B cell (primary cell): ENCODE data around the gene TMEM69. TPM values are rescaled to one million over a fixed set of nuclear protein-coding genes. Genes with fewer than 3 reads are reported as not detected.
"Not testable (repeated sequence)": the region's sequence is repeated elsewhere in the genome, so short reads cannot be mapped to it uniquely, and the experiment has no call there.

ENCODE experiments used
- ATAC-seq: fragments of 200-7000 bp; cut with Tn5 transposase; one replicate; pipeline ENCODE4 v1.10.0; 2021; ENCODE audit warnings: low read depth, mild to moderate bottlenecking, moderate number of reproducible peaks, moderate library complexity
- CTCF ChIA-PET: fragments of 350-600 bp; sonication (Branson Sonifier 250); formaldehyde crosslinking; loops from one replicate; lab custom pipeline; 2021; ENCODE audit warnings: antibody characterized with exemption, inconsistent platforms; lab: Charles Lee
- POLR2A ChIA-PET: fragments of 350-600 bp; sonication (Branson Sonifier 250); formaldehyde crosslinking; loops from one replicate; lab custom pipeline; 2021; ENCODE audit warnings: antibody characterized with exemption; lab: Charles Lee
- DNase-seq: peaks from one replicate; pipeline ENCODE4 v3.0.0; 2013
- H2AFZ ChIP-seq: 2 replicates; pipeline ENCODE4 v1.6.1; 2012; ENCODE audit warnings: mild to moderate bottlenecking, low read depth, low read length; ENCODE audit not compliant: insufficient read depth, poor library complexity, severe bottlenecking
- H3K27ac ChIP-seq, 2 donors: 1 replicate in 1 of 2; 2 replicates in 1 of 2; pipeline ENCODE4 v1.5.1; 2012 to 2013; ENCODE audit warnings: low read length in 2 of 2, mild to moderate bottlenecking in 2 of 2, moderate library complexity in 1 of 2
- H3K27me3 ChIP-seq, 4 experiments: fragments of 200-600 bp in 1 of 4; sonication (generic) in 1 of 4; replicated peaks in 1 of 4; 1 replicate in 2 of 4; 2 replicates in 2 of 4; pipeline versions ENCODE4 v1.6.1 to v1.7.0; 2013 to 2016; ENCODE audit warnings: low read length in 3 of 4, mild to moderate bottlenecking in 2 of 4, mixed read lengths in 1 of 4, moderate library complexity in 1 of 4; ENCODE audit not compliant: insufficient read depth in 4 of 4, control insufficient read depth in 3 of 4; ENCODE audit errors: control extremely low read depth in 1 of 4
- H3K36me3 ChIP-seq, 2 experiments: replicated peaks in 1 of 2; 1 replicate in 1 of 2; 2 replicates in 1 of 2; pipeline versions ENCODE4 v1.6.1 to v1.7.1; 2013; ENCODE audit warnings: low read length in 1 of 2; ENCODE audit not compliant: insufficient read depth in 2 of 2, control insufficient read depth in 1 of 2; ENCODE audit errors: control extremely low read depth in 1 of 2, extremely low read depth in 1 of 2
- H3K4me1 ChIP-seq, 2 donors: fragments of 200-600 bp in 1 of 2; sonication (generic) in 1 of 2; 1 replicate in 1 of 2; 2 replicates in 1 of 2; pipeline versions ENCODE4 v1.5.1 to v1.6.1; 2013 to 2017; ENCODE audit warnings: low read length in 2 of 2; ENCODE audit not compliant: control insufficient read depth in 2 of 2, insufficient read depth in 2 of 2
- H3K4me2 ChIP-seq: replicated peaks from 2 replicates; pipeline ENCODE3; 2012; ENCODE audit warnings: mild to moderate bottlenecking, low read depth, low read length; ENCODE audit not compliant: poor library complexity, severe bottlenecking
- H3K4me3 ChIP-seq, 5 experiments: fragments of 200-600 bp in 1 of 5; sonication (generic) in 1 of 5; 1 replicate in 3 of 5; 2 replicates in 2 of 5; pipeline versions ENCODE4 v1.5.1 to v1.7.0; 2011 to 2016; ENCODE audit warnings: low read length in 4 of 5, mild to moderate bottlenecking in 4 of 5, low read depth in 2 of 5, control low read depth in 1 of 5, moderate library complexity in 1 of 5; ENCODE audit not compliant: insufficient read depth in 1 of 5; ENCODE audit errors: control extremely low read depth in 1 of 5, extremely low read depth in 1 of 5
- H3K79me2 ChIP-seq: fragments of 200-600 bp; sonication (generic); one replicate; pipeline ENCODE4 v1.6.0; 2016; ENCODE audit warnings: low read length; ENCODE audit not compliant: control insufficient read depth, insufficient read depth
- H3K9ac ChIP-seq: fragments of 200-600 bp; sonication (generic); 2 replicates; pipeline ENCODE4 v1.6.1; 2017; ENCODE audit warnings: mild to moderate bottlenecking, low read length, moderate library complexity
- H3K9me3 ChIP-seq, 3 donors: one replicate each; pipeline versions ENCODE4 v1.6.1 to v1.7.1; 2013; ENCODE audit warnings: low read length in 2 of 3; ENCODE audit not compliant: control insufficient read depth in 2 of 3, insufficient read depth in 1 of 3; ENCODE audit errors: control extremely low read depth in 1 of 3
- H4K20me1 ChIP-seq: 2 replicates; pipeline ENCODE4 v1.6.0; 2012; ENCODE audit warnings: mild to moderate bottlenecking, low read length; ENCODE audit not compliant: insufficient read depth, control insufficient read depth, poor library complexity, severe bottlenecking
- H3K27ac Mint-ChIP-seq: one replicate; pipeline ENCODE4 v1.8.0; 2021; ENCODE audit warnings: mixed read lengths
- H3K27me3 Mint-ChIP-seq: one replicate; pipeline ENCODE4 v1.8.0; 2021; ENCODE audit warnings: mixed read lengths
- H3K4me1 Mint-ChIP-seq: one replicate; pipeline ENCODE4 v1.8.0; 2021; ENCODE audit warnings: mixed read lengths
- H3K4me3 Mint-ChIP-seq: one replicate; pipeline ENCODE4 v1.8.0; 2021; ENCODE audit warnings: mixed read lengths
- H3K9me3 Mint-ChIP-seq: one replicate; pipeline ENCODE4 v1.8.0; 2022; ENCODE audit warnings: mixed read lengths; ENCODE audit not compliant: insufficient read depth
- EZH2 ChIP-seq: IDR thresholded peaks from 2 replicates; pipeline ENCODE4 v1.6.1; 2012; ENCODE audit warnings: borderline replicate concordance, low read depth, mild to moderate bottlenecking, moderate library complexity, low read length; ENCODE audit not compliant: insufficient read depth, poor library complexity, severe bottlenecking
- WGBS: methylation state at CpG from one replicate; pipeline ENCODE4 v1.1.5; 2013; ENCODE audit warnings: missing lambda C conversion rate; ENCODE audit not compliant: insufficient coverage; 5-methylcytosine and 5-hydroxymethylcytosine counted together
- intact Hi-C: fragments of 100-400 bp; cut with micrococcal nuclease; formaldehyde crosslinking; loops from one replicate; pipeline ENCODE4 v1.10.0; 2022
- polyA plus RNA-seq: library from polyadenylated mRNA; depleted of rRNA; stranded (reverse); fragments of >200 nt; gene quantifications from 2 replicates; pipeline ENCODE4 v1.2.3, GENCODE V29; 2012
- total RNA-seq, 2 donors: library from RNA; stranded (reverse); fragments of 120-200 nt in 1 of 2; gene quantifications; 1 replicate in 1 of 2; 2 replicates in 1 of 2; pipeline versions ENCODE4 v1.2.3 to v1.2.4, GENCODE V29; 2013 to 2022
- TF ChIP-seq, protein P1 (sequence below): fragments of 200-600 bp; IDR thresholded peaks from one replicate; pipeline ENCODE4 v1.8.0; 2022; ENCODE audit warnings: antibody characterized with exemption, mild to moderate bottlenecking

TMEM69 gene
- total and polyA plus RNA-seq, 2 donors (not counting 1 experiment from before 2014, with no cell fraction given) = 21.8 to 34.2 TPM

DNA sequence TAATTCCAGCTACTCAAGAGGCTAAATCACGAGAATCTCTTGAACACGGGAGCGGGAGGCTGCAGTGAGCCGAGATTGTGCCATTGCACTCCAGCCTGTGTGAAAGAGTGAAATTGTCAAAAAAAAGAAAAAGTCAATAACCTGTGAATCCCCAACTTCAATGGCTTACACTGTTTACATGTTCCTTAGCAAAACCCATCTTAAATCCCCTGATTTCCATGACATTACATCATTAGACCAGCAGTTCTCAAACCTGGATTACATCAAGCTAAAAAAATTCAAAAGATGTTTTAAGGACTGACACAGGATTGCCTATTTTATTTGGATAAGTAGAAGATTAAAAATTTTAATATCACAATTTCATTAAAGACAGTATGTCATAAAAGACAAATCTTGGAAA, 14.0 kb upstream of the TMEM69 start:
- Histone ChIP-seq H3K27ac (no peak overlapping the region), H3K9me3 (no peaks in the 10 kb centered on the region), H4K20me1 (peaks cover 84% of the 10 kb centered on the region), H3K79me2 (peaks cover 99% of the 10 kb centered on the region), H2AFZ (no peak overlapping the region), H3K36me3 (peaks cover 0 to 6% of the 10 kb centered on the region in 2 experiments), H3K27me3 (no peaks in the 10 kb centered on the region), H3K9ac (no peak overlapping the region), H3K4me3 (no peak overlapping the region), H3K4me2 (no peak overlapping the region), H3K4me1 (peaks cover under 1 to 21% of the 10 kb centered on the region in 2 donors)
- TF ChIP-seq, protein P1, sequence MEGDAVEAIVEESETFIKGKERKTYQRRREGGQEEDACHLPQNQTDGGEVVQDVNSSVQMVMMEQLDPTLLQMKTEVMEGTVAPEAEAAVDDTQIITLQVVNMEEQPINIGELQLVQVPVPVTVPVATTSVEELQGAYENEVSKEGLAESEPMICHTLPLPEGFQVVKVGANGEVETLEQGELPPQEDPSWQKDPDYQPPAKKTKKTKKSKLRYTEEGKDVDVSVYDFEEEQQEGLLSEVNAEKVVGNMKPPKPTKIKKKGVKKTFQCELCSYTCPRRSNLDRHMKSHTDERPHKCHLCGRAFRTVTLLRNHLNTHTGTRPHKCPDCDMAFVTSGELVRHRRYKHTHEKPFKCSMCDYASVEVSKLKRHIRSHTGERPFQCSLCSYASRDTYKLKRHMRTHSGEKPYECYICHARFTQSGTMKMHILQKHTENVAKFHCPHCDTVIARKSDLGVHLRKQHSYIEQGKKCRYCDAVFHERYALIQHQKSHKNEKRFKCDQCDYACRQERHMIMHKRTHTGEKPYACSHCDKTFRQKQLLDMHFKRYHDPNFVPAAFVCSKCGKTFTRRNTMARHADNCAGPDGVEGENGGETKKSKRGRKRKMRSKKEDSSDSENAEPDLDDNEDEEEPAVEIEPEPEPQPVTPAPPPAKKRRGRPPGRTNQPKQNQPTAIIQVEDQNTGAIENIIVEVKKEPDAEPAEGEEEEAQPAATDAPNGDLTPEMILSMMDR = no peak
- TF ChIP-seq EZH2 = no peak
- DNase-seq = no peak
- peaks cover 62% of the 10 kb centered on the region for H3K4me1 Mint-ChIP-seq
- 100% methylated on average over 4 of the region's 4 CpGs for WGBS
- no peaks in the 10 kb centered on the region for H3K27me3 Mint-ChIP-seq
- ChIA-PET CTCF (no interaction called here), POLR2A (no interaction called here)
- intact Hi-C loops = no loop called here
- no peaks in the 10 kb centered on the region for H3K9me3 Mint-ChIP-seq
- no peak for ATAC-seq
- no peak overlapping the region for H3K4me3 Mint-ChIP-seq
- H3K27ac Mint-ChIP-seq = no peak overlapping the region

DNA sequence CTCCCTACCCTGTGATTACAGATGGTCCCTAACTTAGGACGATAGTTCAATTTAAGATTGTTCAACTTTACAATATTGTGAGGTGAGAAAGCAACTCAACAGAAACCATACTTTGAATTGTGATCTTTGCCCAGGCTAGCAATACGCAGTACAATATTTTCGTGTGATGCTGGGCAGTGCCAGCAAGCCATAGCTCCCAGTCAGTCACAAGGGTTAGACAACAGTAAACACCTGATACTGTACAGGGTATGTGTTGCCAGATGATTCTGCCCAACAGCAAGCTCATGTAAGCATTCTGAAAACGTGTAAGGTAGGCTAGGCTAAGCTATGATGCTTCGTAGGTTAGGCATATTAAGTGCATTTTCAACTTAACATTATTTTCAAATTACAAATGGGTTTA, 13.5 kb upstream of the TMEM69 start:
- 89% methylated on average over 3 of the region's 5 CpGs for WGBS
- ChIA-PET POLR2A (no interaction called here), CTCF (no interaction called here)
- no peak overlapping the region for H3K9ac ChIP-seq
- intact Hi-C loops = no loop called here
- no peaks in the 10 kb centered on the region for H3K9me3 ChIP-seq
- H3K27me3 Mint-ChIP-seq = no peaks in the 10 kb centered on the region
- TF ChIP-seq EZH2 = no peak
- TF ChIP-seq, protein P1 = no peak
- peaks cover 63% of the 10 kb centered on the region for H3K4me1 Mint-ChIP-seq
- peaks cover 0 to 6% of the 10 kb centered on the region in 2 experiments for H3K36me3 ChIP-seq
- H3K4me1 ChIP-seq = peaks cover 5 to 23% of the 10 kb centered on the region in 2 donors
- H3K4me3 Mint-ChIP-seq = no peak overlapping the region
- no peak overlapping the region for H3K27ac Mint-ChIP-seq
- no peaks in the 10 kb centered on the region for H3K27me3 ChIP-seq
- no peak for ATAC-seq
- H3K27ac ChIP-seq = no peak overlapping the region
- H4K20me1 ChIP-seq = peaks cover 84% of the 10 kb centered on the region
- no peaks in the 10 kb centered on the region for H3K9me3 Mint-ChIP-seq
- H2AFZ ChIP-seq = no peak overlapping the region
- H3K79me2 ChIP-seq = peaks cover 99% of the 10 kb centered on the region
- DNase-seq = no peak
- no peak overlapping the region for H3K4me3 ChIP-seq
- no peak overlapping the region for H3K4me2 ChIP-seq

GRCh38 chr1:45676553-45676952, 11.4 kb upstream of the TMEM69 start:
- H3K4me3 Mint-ChIP-seq, H3K4me3 ChIP-seq, intact Hi-C loops, H3K9ac ChIP-seq, H3K27me3 ChIP-seq, H3K27ac Mint-ChIP-seq, DNase-seq, H3K9me3 ChIP-seq, ATAC-seq, H3K36me3 ChIP-seq, H3K27ac ChIP-seq, H3K27me3 Mint-ChIP-seq, H3K4me2 ChIP-seq, H2AFZ ChIP-seq, H3K9me3 Mint-ChIP-seq: not testable (repeated sequence)
- peaks cover 70% of the 10 kb centered on the region for H3K4me1 Mint-ChIP-seq
- ChIA-PET POLR2A (interaction anchor here (0.7 to 0.9 kb wide), 2 partner anchors 9 to 91 kb away, joined by 3 to 6 read pairs; partner anchors contain the start of gene GPBP1L1), CTCF (interaction anchor here (1.5 kb wide), 1 partner anchor 9 kb away, joined by 5 read pairs; the partner anchor contains the start of gene GPBP1L1)
- Histone ChIP-seq H3K4me1 (peaks cover 11 to 34% of the 10 kb centered on the region in 2 donors), H4K20me1 (peaks cover 76% of the 10 kb centered on the region), H3K79me2 (peaks cover 99% of the 10 kb centered on the region)
- WGBS = 92% methylated on average over 4 of the region's 7 CpGs
